ENCODE data around the gene MKLN1.

DNA sequence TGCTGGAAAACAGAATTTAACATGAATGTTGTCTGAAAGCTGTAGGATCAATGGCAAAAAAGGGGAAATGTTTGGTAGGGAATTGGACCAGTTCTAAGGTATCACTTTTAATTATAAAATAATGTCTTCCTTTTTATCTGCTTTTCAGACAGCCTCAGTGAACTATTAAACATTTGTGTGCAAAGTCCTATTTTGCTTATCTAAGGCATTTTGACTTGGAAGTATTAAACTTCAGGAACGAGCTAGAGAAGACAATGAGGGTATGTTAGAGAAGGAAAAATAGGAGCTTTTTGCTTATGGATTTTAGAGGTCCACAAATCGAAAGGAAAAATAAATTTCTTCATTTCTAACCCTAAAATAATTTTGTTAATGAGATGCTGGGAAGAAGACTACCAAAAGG, 165.4 kb downstream of the MKLN1 start:
- TF ChIP-seq, protein P1, sequence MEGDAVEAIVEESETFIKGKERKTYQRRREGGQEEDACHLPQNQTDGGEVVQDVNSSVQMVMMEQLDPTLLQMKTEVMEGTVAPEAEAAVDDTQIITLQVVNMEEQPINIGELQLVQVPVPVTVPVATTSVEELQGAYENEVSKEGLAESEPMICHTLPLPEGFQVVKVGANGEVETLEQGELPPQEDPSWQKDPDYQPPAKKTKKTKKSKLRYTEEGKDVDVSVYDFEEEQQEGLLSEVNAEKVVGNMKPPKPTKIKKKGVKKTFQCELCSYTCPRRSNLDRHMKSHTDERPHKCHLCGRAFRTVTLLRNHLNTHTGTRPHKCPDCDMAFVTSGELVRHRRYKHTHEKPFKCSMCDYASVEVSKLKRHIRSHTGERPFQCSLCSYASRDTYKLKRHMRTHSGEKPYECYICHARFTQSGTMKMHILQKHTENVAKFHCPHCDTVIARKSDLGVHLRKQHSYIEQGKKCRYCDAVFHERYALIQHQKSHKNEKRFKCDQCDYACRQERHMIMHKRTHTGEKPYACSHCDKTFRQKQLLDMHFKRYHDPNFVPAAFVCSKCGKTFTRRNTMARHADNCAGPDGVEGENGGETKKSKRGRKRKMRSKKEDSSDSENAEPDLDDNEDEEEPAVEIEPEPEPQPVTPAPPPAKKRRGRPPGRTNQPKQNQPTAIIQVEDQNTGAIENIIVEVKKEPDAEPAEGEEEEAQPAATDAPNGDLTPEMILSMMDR (IDR thresholded peaks at IDR 0.05), result no peak
- TF ChIP-seq POLR2A (IDR thresholded peaks at IDR 0.05), result no peak

All from thyroid gland (tissue), 4 donors.